ENCODE measurements around the gene AFF3. TPM values are rescaled to one million over a fixed set of nuclear protein-coding genes. Genes with fewer than 3 reads are reported as not detected.
A peak's percentile ranks its signal among the peaks of the same experiment; 100 is the strongest.

Gene AFF3
- total and polyA plus RNA-seq, 2 donors (not counting 1 experiment from before 2014, with no cell fraction given), result 0.50 to 2.5 TPM

GRCh38 chr2:99911736-99912135 lies 230.7 kb downstream of the AFF3 start:
- TF ChIP-seq EZH2 (IDR thresholded peaks at IDR 0.05; ENCODE audit: low read length, missing control alignments), result no peak
- no peak for TF ChIP-seq CTCF (conservative IDR thresholded peaks at IDR 0.05 in 1 of 2, IDR thresholded peaks at IDR 0.05 in 1 of 2; ENCODE audit: low read depth in 1 of 2, low read length in 2 of 2)
- Histone ChIP-seq H3K79me2 (ENCODE audit: control insufficient read depth, insufficient read depth, low read length) (no peaks in the 10 kb centered on the region), H3K4me3 (replicated peaks in 1 of 4; ENCODE audit: control extremely low read depth in 1 of 4, insufficient read depth in 1 of 4, low read depth in 3 of 4, low read length in 4 of 4) (no peak overlapping the region), H3K9me3 (ENCODE audit: control insufficient read depth, insufficient read depth, low read depth, low read length) (no peaks in the 10 kb centered on the region), H3K4me1 (ENCODE audit: control insufficient read depth, extremely low read depth, insufficient read depth, low read length) (no peaks in the 10 kb centered on the region), H4K20me1 (ENCODE audit: control insufficient read depth, extremely low read depth, insufficient read depth, low read length) (no peaks in the 10 kb centered on the region), H3K36me3 (ENCODE audit: control insufficient read depth, insufficient read depth, low read length) (no peaks in the 10 kb centered on the region), H3K27me3 (ENCODE audit: control insufficient read depth, insufficient read depth, low read length) (no peaks in the 10 kb centered on the region), H3K27ac (ENCODE audit: insufficient read depth, low read length) (no peak overlapping the region), H3K9ac (ENCODE audit: insufficient read depth, low read length) (no peak overlapping the region), H2AFZ (ENCODE audit: low read length) (no peak overlapping the region), H3K4me2 (ENCODE audit: extremely low read depth, insufficient read depth, low read length) (no peak overlapping the region)
- DNase-seq (ENCODE audit: low read depth in 2 of 2), result peak in 1 of 2 donors; percentile 4

GRCh38 chr2:99910902-99911301 lies 231.5 kb downstream of the AFF3 start:
- H3K79me2 ChIP-seq (ENCODE audit: control insufficient read depth, insufficient read depth, low read length), result no peaks in the 10 kb centered on the region
- H3K9ac ChIP-seq (ENCODE audit: insufficient read depth, low read length), result no peak overlapping the region
- no peak for TF ChIP-seq EZH2 (IDR thresholded peaks at IDR 0.05; ENCODE audit: low read length, missing control alignments)
- no peak for TF ChIP-seq CTCF (conservative IDR thresholded peaks at IDR 0.05 in 1 of 2, IDR thresholded peaks at IDR 0.05 in 1 of 2; ENCODE audit: low read depth in 1 of 2, low read length in 2 of 2)
- no peak overlapping the region for H2AFZ ChIP-seq (ENCODE audit: low read length)
- H3K27ac ChIP-seq (ENCODE audit: insufficient read depth, low read length), result no peak overlapping the region
- no peaks in the 10 kb centered on the region for H3K36me3 ChIP-seq (ENCODE audit: control insufficient read depth, insufficient read depth, low read length)
- H4K20me1 ChIP-seq (ENCODE audit: control insufficient read depth, extremely low read depth, insufficient read depth, low read length), result no peaks in the 10 kb centered on the region
- no peak overlapping the region for H3K4me2 ChIP-seq (ENCODE audit: extremely low read depth, insufficient read depth, low read length)
- DNase-seq (ENCODE audit: low read depth in 2 of 2), result no peak
- H3K9me3 ChIP-seq (ENCODE audit: control insufficient read depth, insufficient read depth, low read depth, low read length), result no peaks in the 10 kb centered on the region
- no peaks in the 10 kb centered on the region for H3K27me3 ChIP-seq (ENCODE audit: control insufficient read depth, insufficient read depth, low read length)
- H3K4me3 ChIP-seq (replicated peaks in 1 of 4; ENCODE audit: control extremely low read depth in 1 of 4, insufficient read depth in 1 of 4, low read depth in 3 of 4, low read length in 4 of 4), result no peak overlapping the region
- H3K4me1 ChIP-seq (ENCODE audit: control insufficient read depth, extremely low read depth, insufficient read depth, low read length), result no peaks in the 10 kb centered on the region

- Histone ChIP-seq H3K9ac (ENCODE audit: insufficient read depth, low read length) (no peak overlapping the region), H3K79me2 (ENCODE audit: control insufficient read depth, insufficient read depth, low read length) (no peaks in the 10 kb centered on the region), H3K4me2 (ENCODE audit: extremely low read depth, insufficient read depth, low read length) (no peak overlapping the region), H3K27ac (ENCODE audit: insufficient read depth, low read length) (no peak overlapping the region), H2AFZ (ENCODE audit: low read length) (no peak overlapping the region), H4K20me1 (ENCODE audit: control insufficient read depth, extremely low read depth, insufficient read depth, low read length) (no peaks in the 10 kb centered on the region), H3K9me3 (ENCODE audit: control insufficient read depth, insufficient read depth, low read depth, low read length) (no peaks in the 10 kb centered on the region), H3K4me3 (replicated peaks in 1 of 4; ENCODE audit: control extremely low read depth in 1 of 4, insufficient read depth in 1 of 4, low read depth in 3 of 4, low read length in 4 of 4) (no peak overlapping the region), H3K27me3 (ENCODE audit: control insufficient read depth, insufficient read depth, low read length) (no peaks in the 10 kb centered on the region), H3K4me1 (ENCODE audit: control insufficient read depth, extremely low read depth, insufficient read depth, low read length) (no peaks in the 10 kb centered on the region), H3K36me3 (ENCODE audit: control insufficient read depth, insufficient read depth, low read length) (no peaks in the 10 kb centered on the region)
- no peak for DNase-seq (ENCODE audit: low read depth in 2 of 2)
- no peak for TF ChIP-seq CTCF (conservative IDR thresholded peaks at IDR 0.05 in 1 of 2, IDR thresholded peaks at IDR 0.05 in 1 of 2; ENCODE audit: low read depth in 1 of 2, low read length in 2 of 2)
- no peak for TF ChIP-seq EZH2 (IDR thresholded peaks at IDR 0.05; ENCODE audit: low read length, missing control alignments)
Measured at GRCh38 chr2:99905636-99906035, 236.8 kb downstream of the AFF3 start.

Data from fibroblast of lung (primary cell).